PFSK-1 (cell line): ENCODE measurements around the gene MAST2.

Experiments
- FOXP2 ChIP-seq: optimal IDR thresholded peaks from 2 replicates; pipeline ENCODE3; 2011; ENCODE audit warnings: borderline replicate concordance, control low read depth, inconsistent platforms; ENCODE audit not compliant: insufficient read depth; ENCODE audit errors: extremely low read length, extremely low read depth
- POLR2AphosphoS5 ChIP-seq: IDR thresholded peaks from 2 replicates; pipeline ENCODE4 v1.6.1; 2012; ENCODE audit warnings: low read depth, mild to moderate bottlenecking, control low read depth, low read length, moderate library complexity
- SIN3A ChIP-seq: IDR thresholded peaks from 2 replicates; pipeline ENCODE4 v1.6.1; 2012; ENCODE audit warnings: mild to moderate bottlenecking, low read length, moderate library complexity, borderline replicate concordance; ENCODE audit not compliant: insufficient read depth
- TAF1 ChIP-seq: IDR thresholded peaks from 2 replicates; pipeline ENCODE4 v1.6.1; 2012; ENCODE audit warnings: low read length, control low read depth, borderline replicate concordance; ENCODE audit not compliant: insufficient read depth
- TF ChIP-seq, protein P1 (sequence below), 2 experiments: IDR thresholded peaks; 2 replicates each; pipeline versions ENCODE4 v1.6.1 to v1.8.0; 2011 to 2012; ENCODE audit warnings: low read depth in 2 of 2, low read length in 2 of 2, control low read depth in 1 of 2, inconsistent platforms in 1 of 2, mild to moderate bottlenecking in 1 of 2, moderate library complexity in 1 of 2; ENCODE audit not compliant: insufficient read depth in 1 of 2

The MAST2 gene

DNA sequence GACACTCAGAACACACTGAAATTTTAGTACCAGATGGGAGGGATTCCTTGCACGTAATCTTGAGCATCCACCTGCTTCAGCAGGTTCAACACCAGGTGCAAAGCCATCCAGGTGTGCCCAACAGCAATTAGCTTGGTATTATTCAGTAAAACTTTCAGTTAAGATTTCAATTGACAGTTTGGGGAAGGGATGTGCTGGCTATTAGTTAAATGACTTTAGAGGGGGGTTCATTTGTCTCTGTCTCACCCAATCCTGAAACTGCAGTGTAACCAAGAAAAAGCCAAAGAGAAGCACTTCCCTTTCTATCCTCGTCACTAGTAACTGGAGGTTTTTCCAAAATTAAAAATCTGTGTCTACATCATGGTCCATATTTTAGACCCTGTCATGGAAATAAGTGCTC is 238.1 kb downstream of the MAST2 start:
- TF ChIP-seq TAF1 (no peak), FOXP2 (no peak), SIN3A (no peak), POLR2AphosphoS5 (no peak)
- TF ChIP-seq, protein P1, sequence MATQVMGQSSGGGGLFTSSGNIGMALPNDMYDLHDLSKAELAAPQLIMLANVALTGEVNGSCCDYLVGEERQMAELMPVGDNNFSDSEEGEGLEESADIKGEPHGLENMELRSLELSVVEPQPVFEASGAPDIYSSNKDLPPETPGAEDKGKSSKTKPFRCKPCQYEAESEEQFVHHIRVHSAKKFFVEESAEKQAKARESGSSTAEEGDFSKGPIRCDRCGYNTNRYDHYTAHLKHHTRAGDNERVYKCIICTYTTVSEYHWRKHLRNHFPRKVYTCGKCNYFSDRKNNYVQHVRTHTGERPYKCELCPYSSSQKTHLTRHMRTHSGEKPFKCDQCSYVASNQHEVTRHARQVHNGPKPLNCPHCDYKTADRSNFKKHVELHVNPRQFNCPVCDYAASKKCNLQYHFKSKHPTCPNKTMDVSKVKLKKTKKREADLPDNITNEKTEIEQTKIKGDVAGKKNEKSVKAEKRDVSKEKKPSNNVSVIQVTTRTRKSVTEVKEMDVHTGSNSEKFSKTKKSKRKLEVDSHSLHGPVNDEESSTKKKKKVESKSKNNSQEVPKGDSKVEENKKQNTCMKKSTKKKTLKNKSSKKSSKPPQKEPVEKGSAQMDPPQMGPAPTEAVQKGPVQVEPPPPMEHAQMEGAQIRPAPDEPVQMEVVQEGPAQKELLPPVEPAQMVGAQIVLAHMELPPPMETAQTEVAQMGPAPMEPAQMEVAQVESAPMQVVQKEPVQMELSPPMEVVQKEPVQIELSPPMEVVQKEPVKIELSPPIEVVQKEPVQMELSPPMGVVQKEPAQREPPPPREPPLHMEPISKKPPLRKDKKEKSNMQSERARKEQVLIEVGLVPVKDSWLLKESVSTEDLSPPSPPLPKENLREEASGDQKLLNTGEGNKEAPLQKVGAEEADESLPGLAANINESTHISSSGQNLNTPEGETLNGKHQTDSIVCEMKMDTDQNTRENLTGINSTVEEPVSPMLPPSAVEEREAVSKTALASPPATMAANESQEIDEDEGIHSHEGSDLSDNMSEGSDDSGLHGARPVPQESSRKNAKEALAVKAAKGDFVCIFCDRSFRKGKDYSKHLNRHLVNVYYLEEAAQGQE (IDR thresholded peaks at IDR 0.05; ENCODE audit: insufficient read depth in 1 of 2, low read depth in 2 of 2, low read length in 2 of 2) = no peak

DNA sequence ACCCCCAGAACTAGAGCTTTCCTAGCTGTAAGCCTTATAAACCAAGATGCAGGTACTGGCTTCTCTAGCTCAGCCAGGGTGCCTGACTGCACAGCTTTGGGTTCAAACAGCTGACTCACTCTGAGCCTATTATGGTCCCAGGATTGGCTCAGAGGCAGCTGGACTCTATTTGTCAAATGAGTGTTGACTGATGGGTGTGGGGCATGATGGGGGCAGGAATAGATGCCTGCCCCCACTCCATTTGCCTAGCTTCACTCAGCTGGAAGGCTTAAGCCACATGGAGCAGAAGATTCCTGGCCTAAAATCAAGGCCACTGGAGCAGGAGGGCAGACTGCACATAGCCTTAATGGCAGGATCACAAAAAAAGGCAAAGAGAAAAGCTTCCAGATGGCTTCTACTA is 238.6 kb downstream of the MAST2 start:
- TF ChIP-seq TAF1 (no peak), SIN3A (no peak), POLR2AphosphoS5 (no peak), FOXP2 (no peak)
- TF ChIP-seq, protein P1 (IDR thresholded peaks at IDR 0.05; ENCODE audit: insufficient read depth in 1 of 2, low read depth in 2 of 2, low read length in 2 of 2) = no peak

DNA sequence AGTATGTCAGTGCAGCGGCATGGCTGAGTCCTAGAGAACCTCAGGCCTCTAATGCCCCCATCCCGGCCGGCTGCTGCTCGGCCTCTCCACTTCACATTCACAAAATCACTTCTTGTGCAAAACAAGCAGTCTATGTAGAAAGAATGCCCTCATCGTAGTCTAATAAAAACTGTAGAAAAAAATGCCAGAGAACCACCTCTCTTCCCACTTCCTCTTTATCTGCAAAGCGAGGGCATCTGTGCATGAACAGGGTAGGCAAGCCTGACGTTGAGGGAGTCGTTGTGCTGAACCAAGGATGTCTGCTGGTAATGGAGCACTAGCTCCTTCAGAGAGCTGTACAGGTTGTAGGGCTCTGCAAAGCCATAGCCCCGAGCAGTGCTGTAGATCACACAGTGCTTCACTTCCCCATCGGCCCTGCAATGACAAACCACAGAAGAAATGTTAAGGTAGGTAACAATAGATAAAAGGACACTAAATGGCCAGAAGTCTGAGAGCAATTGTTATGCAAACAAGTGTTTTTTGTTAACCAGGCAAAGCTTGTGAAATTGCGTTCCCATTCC is 240.1 kb downstream of the MAST2 start:
- TF ChIP-seq TAF1 = no peak
- TF ChIP-seq SIN3A = no peak
- TF ChIP-seq FOXP2 = no peak
- TF ChIP-seq, protein P1 (IDR thresholded peaks at IDR 0.05; ENCODE audit: insufficient read depth in 1 of 2, low read depth in 2 of 2, low read length in 2 of 2) = no peak
- no peak for TF ChIP-seq POLR2AphosphoS5

DNA sequence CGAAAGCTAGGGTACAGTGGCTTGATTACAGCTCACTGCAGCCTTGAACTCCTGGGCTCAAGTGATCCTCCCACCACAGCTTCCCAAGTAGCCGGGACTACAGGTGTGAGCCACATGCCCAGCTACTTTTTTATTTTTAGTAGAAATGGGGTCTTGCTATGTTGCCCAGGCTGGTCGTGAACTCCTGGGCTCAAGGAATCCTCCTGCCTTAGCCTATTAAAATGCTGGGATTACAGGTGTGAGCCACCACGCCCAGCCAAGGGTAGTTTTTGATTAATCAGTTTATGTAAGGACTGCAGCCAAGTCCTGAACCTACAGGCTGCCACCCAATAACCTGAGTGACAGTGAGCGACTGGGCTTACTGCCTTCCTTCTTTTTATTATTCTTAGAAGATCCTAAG is 240.7 kb downstream of the MAST2 start:
- TF ChIP-seq, protein P1 (IDR thresholded peaks at IDR 0.05; ENCODE audit: insufficient read depth in 1 of 2, low read depth in 2 of 2, low read length in 2 of 2) = no peak
- TF ChIP-seq SIN3A = no peak
- TF ChIP-seq FOXP2 = no peak
- TF ChIP-seq TAF1 = no peak
- TF ChIP-seq POLR2AphosphoS5 = no peak
